ENCODE data around the gene GTPBP4. TPM values are rescaled to one million over a fixed set of nuclear protein-coding genes. Genes with fewer than 3 reads are reported as not detected.

The GTPBP4 gene
- total and polyA plus RNA-seq, 9 of the 15 experiments (the other 6 are each of a cell fraction or from before 2014, with no cell fraction given), result 79.0 to 155 (median 128) TPM

GRCh38 chr10:1048732-1049424 lies 60.6 kb downstream of the GTPBP4 start, which contains the start of gene IDI1 (continued):
- TF ChIP-seq ZNF384 (IDR thresholded peaks at IDR 0.05; ENCODE audit: low read depth, low read length), result no peak
- TF ChIP-seq ZC3H8 (IDR thresholded peaks at IDR 0.05), result no peak
- no peak for TF ChIP-seq EWSR1 (IDR thresholded peaks at IDR 0.05; ENCODE audit: borderline replicate concordance, low read depth, partially characterized antibody)
- no peak for TF ChIP-seq HMG20A (CRISPR knock-in tag; conservative IDR thresholded peaks at IDR 0.05)
- 0 out of 2 replicates have a peak, but pooled peaks have one; percentile 84 for TF ChIP-seq ZNF740 (CRISPR knock-in tag; IDR thresholded peaks at IDR 0.05)
- no peak for TF ChIP-seq ZNF740 (tag; IDR thresholded peaks at IDR 0.05)
- TF ChIP-seq STAT5A (IDR thresholded peaks at IDR 0.05; ENCODE audit: borderline replicate concordance, low read length), result no peak
- no peak for TF ChIP-seq CHD1 (IDR thresholded peaks at IDR 0.05; ENCODE audit: low read length)
- no peak for TF ChIP-seq TSHZ1 (CRISPR knock-in tag; IDR thresholded peaks at IDR 0.05)
- peak; percentile 78 for TF ChIP-seq HMGN3 (IDR thresholded peaks at IDR 0.05; ENCODE audit: borderline replicate concordance, extremely low read depth, insufficient read length, low read depth, low read length)
- TF ChIP-seq YBX1 (IDR thresholded peaks at IDR 0.05), result no peak
- no peak for TF ChIP-seq TRIM24 (IDR thresholded peaks at IDR 0.05)
- TF ChIP-seq HNRNPK (IDR thresholded peaks at IDR 0.05; ENCODE audit: low read depth, low read length, poor library complexity, severe bottlenecking), result no peak
- TF ChIP-seq, protein P1, sequence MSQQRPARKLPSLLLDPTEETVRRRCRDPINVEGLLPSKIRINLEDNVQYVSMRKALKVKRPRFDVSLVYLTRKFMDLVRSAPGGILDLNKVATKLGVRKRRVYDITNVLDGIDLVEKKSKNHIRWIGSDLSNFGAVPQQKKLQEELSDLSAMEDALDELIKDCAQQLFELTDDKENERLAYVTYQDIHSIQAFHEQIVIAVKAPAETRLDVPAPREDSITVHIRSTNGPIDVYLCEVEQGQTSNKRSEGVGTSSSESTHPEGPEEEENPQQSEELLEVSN (IDR thresholded peaks at IDR 0.05; ENCODE audit: borderline replicate concordance in 1 of 2, extremely low read depth in 1 of 2, insufficient read depth in 1 of 2, insufficient read length in 1 of 2, low read depth in 1 of 2, low read length in 1 of 2, poor library complexity in 1 of 2, severe bottlenecking in 1 of 2), result peak; percentile 49 to 75
- no peak for TF ChIP-seq FOXA3 (CRISPR knock-in tag; conservative IDR thresholded peaks at IDR 0.05 in 1 of 2, IDR thresholded peaks at IDR 0.05 in 1 of 2)
- TF ChIP-seq POLR2AphosphoS2 (IDR thresholded peaks at IDR 0.05; ENCODE audit: low read length), result 0 out of 2 replicates have a peak, but pooled peaks have one; percentile 91
- no peak for TF ChIP-seq E2F3 (CRISPR knock-in tag; IDR thresholded peaks at IDR 0.05)
- TF ChIP-seq NCOA2 (IDR thresholded peaks at IDR 0.05; ENCODE audit: partially characterized antibody in 2 of 2), result no peak
- no peak for TF ChIP-seq ZNF589 (CRISPR knock-in tag; IDR thresholded peaks at IDR 0.05; ENCODE audit: low read depth)
- TF ChIP-seq RFX7 (CRISPR knock-in tag; IDR thresholded peaks at IDR 0.05), result no peak
- no peak for TF ChIP-seq PTBP1 (IDR thresholded peaks at IDR 0.05; ENCODE audit: low read depth, low read length)
- no peak for TF ChIP-seq ZNF253 (CRISPR knock-in tag; conservative IDR thresholded peaks at IDR 0.05)
- no peak; the same call in 1 of the 2 replicates for TF ChIP-seq NFIC (IDR thresholded peaks at IDR 0.05)

Measured in K562 (cell line).